CD4-positive, alpha-beta T cell treated with Interleukin-1 beta for 1 hour (primary cell): ENCODE measurements around the gene CD38.
"Not testable (repeated sequence)": the region's sequence is repeated elsewhere in the genome, so short reads cannot be mapped to it uniquely, and the experiment has no call there.

ENCODE experiments used
- DNase-seq, 2 donors: peaks; one replicate each; pipeline ENCODE4 v3.0.0-alpha.2; 2020 to 2022

The CD38 gene

GRCh38 chr4:15778289-15779241 is at the start of gene CD38:
Gene CD38 (plus strand): TSS chr4:15778328. CDS start chr4:15778415, 87 bp downstream.
- DNase-seq, result peak; percentile 48 to 53

GRCh38 chr4:15729910-15730533 is 48.1 kb upstream of the CD38 start:
- peak; percentile 32 to 66 for DNase-seq

- not testable (repeated sequence) for DNase-seq
Measured at GRCh38 chr4:15733061-15733460, 45.1 kb upstream of the CD38 start.

GRCh38 chr4:15735536-15735935 is 42.6 kb upstream of the CD38 start:
- no peak for DNase-seq

- no peak for DNase-seq
Measured at GRCh38 chr4:15736514-15737050, 41.5 kb upstream of the CD38 start.

GRCh38 chr4:15737255-15737654 is 40.9 kb upstream of the CD38 start:
- DNase-seq, result no peak

- DNase-seq, result no peak
Measured at GRCh38 chr4:15738877-15739276, 39.3 kb upstream of the CD38 start.

- DNase-seq, result no peak
Measured at GRCh38 chr4:15740764-15741404, 37.2 kb upstream of the CD38 start.

- DNase-seq, result no peak
Measured at GRCh38 chr4:15742083-15742582, 36.0 kb upstream of the CD38 start.

- no peak for DNase-seq
Measured at GRCh38 chr4:15742637-15743036, 35.5 kb upstream of the CD38 start.

GRCh38 chr4:15744016-15744545 is 34.0 kb upstream of the CD38 start:
- no peak for DNase-seq

GRCh38 chr4:15746110-15746509 is 32.0 kb upstream of the CD38 start:
- no peak for DNase-seq

- DNase-seq, result no peak
Measured at GRCh38 chr4:15749001-15749400, 29.1 kb upstream of the CD38 start.

- DNase-seq, result no peak
Measured at GRCh38 chr4:15751153-15751552, 27.0 kb upstream of the CD38 start.

GRCh38 chr4:15753081-15753480 is 25.0 kb upstream of the CD38 start:
- DNase-seq, result no peak

- no peak for DNase-seq
Measured at GRCh38 chr4:15753786-15754185, 24.3 kb upstream of the CD38 start.

- DNase-seq, result peak; percentile 47 to 52
Measured at GRCh38 chr4:15754323-15754722, 23.8 kb upstream of the CD38 start.

GRCh38 chr4:15755321-15756155 is 22.6 kb upstream of the CD38 start:
- peak in 1 of 2 donors; percentile 9 for DNase-seq

- peak; percentile 70 to 84 for DNase-seq
Measured at GRCh38 chr4:15756361-15756861, 21.7 kb upstream of the CD38 start.

- DNase-seq, result no peak
Measured at GRCh38 chr4:15757054-15757453, 21.1 kb upstream of the CD38 start.

GRCh38 chr4:15758294-15758693 is 19.8 kb upstream of the CD38 start:
- DNase-seq, result no peak

GRCh38 chr4:15762460-15762859 is 15.7 kb upstream of the CD38 start:
- not testable (repeated sequence) for DNase-seq
